Loucy (cell line): ENCODE data around the gene FBXO11.

Experiments used
- H2AFZ ChIP-seq: fragments of 200-600 bp; sonication (generic); 2 replicates; pipeline ENCODE4 v1.6.0; 2016; ENCODE audit warnings: antibody characterized with exemption, mild to moderate bottlenecking, low read length, moderate library complexity
- H3F3A ChIP-seq: fragments of 200-600 bp; 2 replicates; pipeline ENCODE4 v1.6.0; 2016; ENCODE audit warnings: antibody characterized with exemption, low read depth, mild to moderate bottlenecking
- H3K27me3 ChIP-seq: fragments of 200-600 bp; sonication (generic); 2 replicates; pipeline ENCODE4 v1.6.1; 2014; ENCODE audit warnings: low read length, mild to moderate bottlenecking; ENCODE audit not compliant: insufficient read depth, poor library complexity, severe bottlenecking
- H3K36me3 ChIP-seq: fragments of 200-600 bp; sonication (generic); 2 replicates; pipeline ENCODE4 v1.6.1; 2016; ENCODE audit warnings: low read length; ENCODE audit not compliant: insufficient read depth
- H3K4me1 ChIP-seq: fragments of 200-600 bp; sonication (generic); 2 replicates; pipeline ENCODE4 v1.5.1; 2014; ENCODE audit warnings: low read length, mild to moderate bottlenecking; ENCODE audit not compliant: insufficient read depth, poor library complexity, severe bottlenecking
- H3K4me2 ChIP-seq: fragments of 200-600 bp; sonication (generic); 2 replicates; pipeline ENCODE4 v1.6.0; 2014; ENCODE audit warnings: antibody characterized with exemption, low read length, low read depth, mild to moderate bottlenecking; ENCODE audit not compliant: poor library complexity, severe bottlenecking
- H3K4me3 ChIP-seq: fragments of 200-600 bp; sonication (generic); 2 replicates; pipeline ENCODE4 v1.5.1; 2014; ENCODE audit warnings: low read length, mild to moderate bottlenecking, mixed read lengths; ENCODE audit not compliant: poor library complexity, severe bottlenecking
- H3K79me2 ChIP-seq: fragments of 200-600 bp; sonication (generic); 2 replicates; pipeline ENCODE4 v1.6.1; 2014; ENCODE audit warnings: low read length; ENCODE audit not compliant: insufficient read depth
- H3K9ac ChIP-seq: fragments of 200-600 bp; sonication (generic); 2 replicates; pipeline ENCODE4 v1.6.0; 2014; ENCODE audit warnings: mild to moderate bottlenecking, low read depth, low read length, moderate library complexity; ENCODE audit not compliant: poor library complexity, severe bottlenecking
- H3K9me2 ChIP-seq: fragments of 200-600 bp; sonication (generic); replicated peaks from 2 replicates; pipeline ENCODE4 v1.6.1; 2016; ENCODE audit warnings: low read depth, low read length, mixed read lengths
- H3K9me3 ChIP-seq: fragments of 200-600 bp; sonication (generic); 2 replicates; pipeline ENCODE4 v1.6.1; 2014; ENCODE audit warnings: mild to moderate bottlenecking, antibody characterized with exemption, low read length, low read depth; ENCODE audit not compliant: insufficient read depth
- H4K20me1 ChIP-seq: fragments of 200-600 bp; sonication (generic); 2 replicates; pipeline ENCODE4 v1.6.0; 2014; ENCODE audit warnings: antibody characterized with exemption, low read length, mild to moderate bottlenecking; ENCODE audit not compliant: insufficient read depth, poor library complexity, severe bottlenecking
- EZH2phosphoT487 ChIP-seq: fragments of 200-600 bp; IDR thresholded peaks from 2 replicates; pipeline ENCODE4 v1.6.1; 2018; ENCODE audit warnings: antibody characterized with exemption, mild to moderate bottlenecking, moderate library complexity, borderline replicate concordance
- TF ChIP-seq, protein P1 (sequence below): fragments of 200-600 bp; sonication (generic); conservative IDR thresholded peaks from 2 replicates; pipeline ENCODE4 v1.5.1; 2014; ENCODE audit warnings: mild to moderate bottlenecking, antibody characterized with exemption, low read length

FBXO11 gene

DNA sequence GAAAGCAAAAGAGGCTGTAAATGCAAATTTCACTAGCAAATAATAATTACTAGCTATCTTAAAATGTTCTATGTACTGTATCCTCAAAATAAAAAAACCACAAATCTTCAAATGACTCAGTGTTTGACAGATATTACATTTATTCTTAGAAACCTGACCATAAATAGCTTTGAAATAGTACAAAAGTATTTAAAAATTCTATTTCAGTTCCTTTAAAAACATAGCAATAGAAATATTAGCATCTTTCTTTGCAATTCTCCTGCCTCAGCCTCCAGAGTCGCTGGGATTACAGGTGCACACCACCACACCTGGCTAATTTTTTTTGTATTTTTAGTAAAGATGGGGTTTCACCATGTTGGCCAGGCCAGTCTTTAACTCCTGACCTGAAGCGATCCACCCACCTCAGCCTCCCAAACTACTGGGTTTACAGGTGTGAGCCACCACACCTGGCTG lies 72.8 kb downstream of the FBXO11 start:
- H3K9me3 ChIP-seq: no peaks in the 10 kb centered on the region
- H3K79me2 ChIP-seq: peaks cover under 1% of the 10 kb centered on the region; the same call in 1 of the 2 replicates

DNA sequence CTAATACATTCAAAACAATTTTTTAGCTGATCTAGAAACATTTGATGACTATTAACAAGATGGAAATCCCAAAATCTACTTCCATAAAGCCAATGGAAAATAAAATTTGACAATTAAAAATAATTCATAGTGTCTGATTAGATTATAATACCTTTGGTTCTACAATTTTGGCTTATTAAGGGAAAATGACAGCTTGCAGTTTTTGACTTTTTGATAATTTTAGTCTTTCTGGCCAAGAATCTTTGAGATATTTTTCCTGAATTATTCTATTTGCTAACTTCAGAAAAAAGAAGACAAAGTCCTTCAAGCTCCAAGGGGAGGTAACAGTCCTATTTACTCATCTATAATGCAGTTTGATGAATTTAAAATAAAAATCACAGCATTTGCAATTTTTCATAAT lies 83.8 kb downstream of the FBXO11 start:
- Histone ChIP-seq H4K20me1 (no peaks in the 10 kb centered on the region), H3K27me3 (no peaks in the 10 kb centered on the region), H3K4me3 (no peak overlapping the region), H3K9ac (no peak overlapping the region), H3K79me2 (no peaks in the 10 kb centered on the region), H3K36me3 (peaks cover 85% of the 10 kb centered on the region), H3K4me1 (no peaks in the 10 kb centered on the region), H2AFZ (no peak overlapping the region), H3F3A (no peaks in the 10 kb centered on the region), H3K9me2 (no peaks in the 10 kb centered on the region), H3K4me2 (no peak overlapping the region), H3K9me3 (no peaks in the 10 kb centered on the region)
- TF ChIP-seq, protein P1, sequence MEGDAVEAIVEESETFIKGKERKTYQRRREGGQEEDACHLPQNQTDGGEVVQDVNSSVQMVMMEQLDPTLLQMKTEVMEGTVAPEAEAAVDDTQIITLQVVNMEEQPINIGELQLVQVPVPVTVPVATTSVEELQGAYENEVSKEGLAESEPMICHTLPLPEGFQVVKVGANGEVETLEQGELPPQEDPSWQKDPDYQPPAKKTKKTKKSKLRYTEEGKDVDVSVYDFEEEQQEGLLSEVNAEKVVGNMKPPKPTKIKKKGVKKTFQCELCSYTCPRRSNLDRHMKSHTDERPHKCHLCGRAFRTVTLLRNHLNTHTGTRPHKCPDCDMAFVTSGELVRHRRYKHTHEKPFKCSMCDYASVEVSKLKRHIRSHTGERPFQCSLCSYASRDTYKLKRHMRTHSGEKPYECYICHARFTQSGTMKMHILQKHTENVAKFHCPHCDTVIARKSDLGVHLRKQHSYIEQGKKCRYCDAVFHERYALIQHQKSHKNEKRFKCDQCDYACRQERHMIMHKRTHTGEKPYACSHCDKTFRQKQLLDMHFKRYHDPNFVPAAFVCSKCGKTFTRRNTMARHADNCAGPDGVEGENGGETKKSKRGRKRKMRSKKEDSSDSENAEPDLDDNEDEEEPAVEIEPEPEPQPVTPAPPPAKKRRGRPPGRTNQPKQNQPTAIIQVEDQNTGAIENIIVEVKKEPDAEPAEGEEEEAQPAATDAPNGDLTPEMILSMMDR: no peak
- no peak for TF ChIP-seq EZH2phosphoT487

More for the DNA sequence above, 72.8 kb downstream of the FBXO11 start:
- H2AFZ ChIP-seq: no peak overlapping the region
- no peaks in the 10 kb centered on the region for H3K9me2 ChIP-seq
- H4K20me1 ChIP-seq: no peaks in the 10 kb centered on the region
- TF ChIP-seq EZH2phosphoT487: no peak
- TF ChIP-seq, protein P1: no peak
- H3K36me3 ChIP-seq: peaks cover 98% of the 10 kb centered on the region
- H3K27me3 ChIP-seq: no peaks in the 10 kb centered on the region
- H3K4me3 ChIP-seq: no peak overlapping the region
- no peaks in the 10 kb centered on the region for H3F3A ChIP-seq
- H3K9ac ChIP-seq: no peak overlapping the region
- no peaks in the 10 kb centered on the region for H3K4me1 ChIP-seq
- H3K4me2 ChIP-seq: no peak overlapping the region

DNA sequence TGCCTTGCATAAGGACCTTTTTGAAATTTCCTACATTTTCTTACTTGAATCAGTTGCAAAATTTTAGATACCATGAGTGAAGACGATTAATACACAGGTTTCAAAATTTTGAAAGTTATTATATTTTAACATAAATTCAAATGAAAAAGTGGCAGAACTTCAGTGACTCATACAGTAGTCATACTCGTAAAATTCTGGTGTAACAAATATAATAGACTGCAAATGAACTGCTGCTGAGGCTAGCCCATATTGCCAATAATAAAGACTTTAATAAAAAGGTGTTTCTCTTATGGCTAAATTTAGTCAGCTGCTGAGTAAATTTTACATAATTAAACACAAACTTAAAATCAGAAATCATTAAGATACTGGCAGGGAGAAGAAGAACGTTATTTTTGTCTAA lies 86.5 kb downstream of the FBXO11 start:
- Histone ChIP-seq H3K27me3 (no peaks in the 10 kb centered on the region), H3K36me3 (peaks cover 91% of the 10 kb centered on the region)

More for the DNA sequence above, 86.5 kb downstream of the FBXO11 start:
- Histone ChIP-seq H2AFZ (no peak overlapping the region), H3K9me3 (no peaks in the 10 kb centered on the region), H3K9ac (no peak overlapping the region), H3K4me2 (no peak overlapping the region), H3F3A (no peaks in the 10 kb centered on the region), H4K20me1 (no peaks in the 10 kb centered on the region), H3K9me2 (no peaks in the 10 kb centered on the region), H3K79me2 (no peaks in the 10 kb centered on the region), H3K4me3 (no peak overlapping the region), H3K4me1 (no peaks in the 10 kb centered on the region)
- TF ChIP-seq EZH2phosphoT487: no peak
- TF ChIP-seq, protein P1: no peak
